GM19468 (cell line): ENCODE results near the gene SLC3A2.
A peak's percentile ranks its signal among the peaks of the same experiment; 100 is the strongest.
"Not testable (repeated sequence)": the region's sequence is repeated elsewhere in the genome, so short reads cannot be mapped to it uniquely, and the experiment has no call there.

ENCODE experiments used
- ATAC-seq: cut with Tn5 transposase; IDR thresholded peaks from one replicate; pipeline ENCODE4 v1.9.1; 2021; ENCODE audit warnings: mild to moderate bottlenecking, moderate library complexity, moderate number of reproducible peaks; ENCODE audit not compliant: unreplicated experiment; ENCODE audit errors: extremely low read depth

SLC3A2 gene

GRCh38 chr11:62851807-62852522 lies 28.7 kb upstream of the SLC3A2 start:
- ATAC-seq, result no peak

- no peak for ATAC-seq
Observed at GRCh38 chr11:62852523-62853188, 28.0 kb upstream of the SLC3A2 start.

GRCh38 chr11:62853279-62853965 lies 27.3 kb upstream of the SLC3A2 start:
- no peak for ATAC-seq

- no peak for ATAC-seq
Observed at GRCh38 chr11:62854013-62854824, 26.5 kb upstream of the SLC3A2 start.

- ATAC-seq, result no peak
Observed at GRCh38 chr11:62854825-62855570, 25.7 kb upstream of the SLC3A2 start.

GRCh38 chr11:62855571-62856332 lies 24.9 kb upstream of the SLC3A2 start:
- peak; percentile 90 for ATAC-seq

GRCh38 chr11:62856333-62856895 lies 24.3 kb upstream of the SLC3A2 start:
- ATAC-seq, result no peak

- no peak for ATAC-seq
Observed at GRCh38 chr11:62857541-62857982, 23.1 kb upstream of the SLC3A2 start.

- ATAC-seq, result no peak
Observed at GRCh38 chr11:62858201-62858600, 22.5 kb upstream of the SLC3A2 start.

- not testable (repeated sequence) for ATAC-seq
Observed at GRCh38 chr11:62859281-62859703, 21.4 kb upstream of the SLC3A2 start.

- no peak for ATAC-seq
Observed at GRCh38 chr11:62860835-62861563, 19.7 kb upstream of the SLC3A2 start.

GRCh38 chr11:62861564-62862192 lies 19.0 kb upstream of the SLC3A2 start:
- ATAC-seq, result not testable (repeated sequence)

- no peak for ATAC-seq
Observed at GRCh38 chr11:62863687-62864335, 16.9 kb upstream of the SLC3A2 start.

GRCh38 chr11:62865635-62866034 lies 15.1 kb upstream of the SLC3A2 start:
- no peak for ATAC-seq

- ATAC-seq, result no peak
Observed at GRCh38 chr11:62874851-62875250, 5.8 kb upstream of the SLC3A2 start.

GRCh38 chr11:62875698-62876478 lies 4.8 kb upstream of the SLC3A2 start:
- no peak for ATAC-seq
